CD14-positive monocyte (primary cell): ENCODE data around the gene CCNB2. TPM values are rescaled to one million over a fixed set of nuclear protein-coding genes. Genes with fewer than 3 reads are reported as not detected.
A peak's percentile ranks its signal among the peaks of the same experiment; 100 is the strongest.

Source experiments
- DNase-seq, 3 donors: peaks; one replicate each; pipeline ENCODE4 v3.0.0-alpha.2; 2011 to 2022
- H2AFZ ChIP-seq: 2 replicates; pipeline ENCODE4 v1.6.0; 2012; ENCODE audit warnings: mild to moderate bottlenecking, low read depth, low read length, inconsistent platforms; ENCODE audit not compliant: insufficient read depth, poor library complexity, severe bottlenecking
- H3K27ac ChIP-seq, 2 donors: 1 replicate in 1 of 2; 2 replicates in 1 of 2; pipeline ENCODE4 v1.5.1; 2012 to 2013; ENCODE audit warnings: low read length in 2 of 2, control low read depth in 1 of 2, inconsistent platforms in 1 of 2, low read depth in 1 of 2, mild to moderate bottlenecking in 1 of 2
- H3K27me3 ChIP-seq, 2 donors: one replicate each; pipeline versions ENCODE4 v1.6.0 to v1.6.1; 2011 to 2013; ENCODE audit warnings: low read length in 2 of 2; ENCODE audit not compliant: control insufficient read depth in 2 of 2, insufficient read depth in 2 of 2
- H3K36me3 ChIP-seq, 2 donors: replicated peaks in 1 of 2; 1 replicate in 1 of 2; 2 replicates in 1 of 2; pipeline versions ENCODE4 v1.5.1 to v1.6.1; 2012 to 2013; ENCODE audit warnings: low read length in 2 of 2, control low read depth in 1 of 2, inconsistent platforms in 1 of 2, mild to moderate bottlenecking in 1 of 2; ENCODE audit not compliant: insufficient read depth in 2 of 2, control insufficient read depth in 1 of 2
- H3K4me1 ChIP-seq, 2 donors: 1 replicate in 1 of 2; 2 replicates in 1 of 2; pipeline versions ENCODE4 v1.5.1 to v1.6.1; 2012 to 2013; ENCODE audit warnings: low read length in 2 of 2, control low read depth in 1 of 2, inconsistent platforms in 1 of 2, mild to moderate bottlenecking in 1 of 2, moderate library complexity in 1 of 2; ENCODE audit not compliant: insufficient read depth in 2 of 2, control insufficient read depth in 1 of 2
- H3K4me2 ChIP-seq: replicated peaks from 2 replicates; pipeline ENCODE3; 2012; ENCODE audit warnings: low read length, moderate library complexity, mild to moderate bottlenecking; ENCODE audit not compliant: poor library complexity, severe bottlenecking; ENCODE audit errors: extremely low read depth
- H3K4me3 ChIP-seq, 3 experiments: fragments of 200-600 bp in 1 of 3; sonication (generic) in 1 of 3; replicated peaks in 1 of 3; 1 replicate in 2 of 3; 2 replicates in 1 of 3; pipeline ENCODE4 v1.5.1; 2011 to 2013; ENCODE audit warnings: low read length in 3 of 3, mild to moderate bottlenecking in 3 of 3, control low read depth in 2 of 3, low read depth in 2 of 3, inconsistent platforms in 1 of 3, moderate library complexity in 1 of 3
- H3K79me2 ChIP-seq: 2 replicates; pipeline ENCODE4 v1.6.0; 2012; ENCODE audit warnings: mild to moderate bottlenecking, control low read depth, inconsistent platforms, low read length, moderate library complexity; ENCODE audit not compliant: insufficient read depth
- H3K9ac ChIP-seq: 2 replicates; pipeline ENCODE4 v1.6.0; 2017; ENCODE audit warnings: low read length, mild to moderate bottlenecking; ENCODE audit not compliant: insufficient read depth, poor library complexity, severe bottlenecking
- H3K9me3 ChIP-seq, 2 donors: replicated peaks in 1 of 2; 1 replicate in 1 of 2; 2 replicates in 1 of 2; pipeline versions ENCODE4 v1.5.1 to v1.6.1; 2012 to 2013; ENCODE audit warnings: low read length in 2 of 2, control low read depth in 1 of 2; ENCODE audit not compliant: control insufficient read depth in 1 of 2, insufficient read depth in 1 of 2
- H4K20me1 ChIP-seq: 2 replicates; pipeline ENCODE4 v1.6.0; 2012; ENCODE audit warnings: mild to moderate bottlenecking, low read length, control low read depth, moderate library complexity; ENCODE audit not compliant: insufficient read depth
- H3K27ac Mint-ChIP-seq, 7 donors: one replicate each; pipeline ENCODE4 v1.8.0; 2020; ENCODE audit warnings: mild to moderate bottlenecking in 7 of 7, mixed read lengths in 7 of 7, moderate library complexity in 6 of 7, inconsistent platforms in 2 of 7
- H3K27me3 Mint-ChIP-seq, 3 donors: one replicate each; pipeline ENCODE4 v1.8.0; 2021 to 2022; ENCODE audit warnings: low read depth in 3 of 3, mild to moderate bottlenecking in 3 of 3, mixed read lengths in 3 of 3, moderate library complexity in 3 of 3, inconsistent platforms in 1 of 3
- H3K36me3 Mint-ChIP-seq, 2 donors: one replicate each; pipeline ENCODE4 v1.8.0; 2020; ENCODE audit warnings: mixed read lengths in 2 of 2, inconsistent platforms in 1 of 2, mild to moderate bottlenecking in 1 of 2
- H3K4me1 Mint-ChIP-seq: one replicate; pipeline ENCODE4 v1.8.0; 2020; ENCODE audit warnings: mild to moderate bottlenecking, mixed read lengths
- H3K4me3 Mint-ChIP-seq, 2 donors: one replicate each; pipeline ENCODE4 v1.8.0; 2020; ENCODE audit warnings: mild to moderate bottlenecking in 2 of 2, mixed read lengths in 2 of 2, moderate library complexity in 1 of 2
- H3K9me3 Mint-ChIP-seq, 7 donors: one replicate each; pipeline ENCODE4 v1.8.0; 2020 to 2022; ENCODE audit warnings: mixed read lengths in 7 of 7, mild to moderate bottlenecking in 6 of 7, moderate library complexity in 6 of 7, inconsistent platforms in 2 of 7
- WGBS: methylation state at CpG from one replicate; pipeline ENCODE4 v1.1.5; 2013; ENCODE audit warnings: missing lambda C conversion rate; ENCODE audit not compliant: insufficient coverage; 5-methylcytosine and 5-hydroxymethylcytosine counted together
- intact Hi-C, 2 donors: fragments of 100-400 bp; cut with micrococcal nuclease; formaldehyde crosslinking; loops; one replicate each; pipeline versions ENCODE4 v1.15.0 to v1.15.1; 2023
- polyA plus RNA-seq, 3 donors: library from polyadenylated mRNA; depleted of rRNA in 1 of 3; unstranded in 2 of 3; stranded (reverse) in 1 of 3; fragments of 300-500 nt in 2 of 3; fragments of >200 nt in 1 of 3; fragmentation: Illumina TruSeq in 2 of 3; gene quantifications; 1 replicate in 2 of 3; 2 replicates in 1 of 3; pipeline ENCODE4 v1.2.3, GENCODE V29; 2012 to 2021
- TF ChIP-seq, protein P1 (sequence below): fragments of 200-600 bp; IDR thresholded peaks from one replicate; pipeline ENCODE4 v1.8.0; 2022; ENCODE audit warnings: antibody characterized with exemption, mild to moderate bottlenecking

CCNB2 gene
- polyA plus RNA-seq, 3 donors = 0.13 to 0.53 (median 0.31) TPM

DNA sequence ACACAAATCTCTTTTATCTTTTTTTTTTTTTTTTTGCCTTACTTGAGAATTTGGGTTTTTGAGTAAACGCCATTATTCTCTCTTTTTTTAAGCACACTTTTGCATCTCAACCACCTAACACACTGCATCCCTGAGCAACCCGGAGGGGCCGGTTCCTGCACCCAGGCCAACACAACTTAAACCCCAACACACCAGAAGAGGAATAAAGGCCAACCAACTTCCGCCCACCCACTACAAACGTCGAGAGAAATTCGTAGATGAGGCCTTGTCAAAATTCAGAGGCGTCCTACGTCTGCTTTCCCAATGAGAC is 389 bp upstream of the CCNB2 start:
- intact Hi-C loops = loop anchor here (10.0 kb wide), 2 partner anchors 120 to 580 kb away; partner anchors contain the start of genes RNF111 (in 2 of the 2) and BNIP2 (in 1 of the 2)
- peak overlapping the region; percentile 78 for H3K9ac ChIP-seq

DNA sequence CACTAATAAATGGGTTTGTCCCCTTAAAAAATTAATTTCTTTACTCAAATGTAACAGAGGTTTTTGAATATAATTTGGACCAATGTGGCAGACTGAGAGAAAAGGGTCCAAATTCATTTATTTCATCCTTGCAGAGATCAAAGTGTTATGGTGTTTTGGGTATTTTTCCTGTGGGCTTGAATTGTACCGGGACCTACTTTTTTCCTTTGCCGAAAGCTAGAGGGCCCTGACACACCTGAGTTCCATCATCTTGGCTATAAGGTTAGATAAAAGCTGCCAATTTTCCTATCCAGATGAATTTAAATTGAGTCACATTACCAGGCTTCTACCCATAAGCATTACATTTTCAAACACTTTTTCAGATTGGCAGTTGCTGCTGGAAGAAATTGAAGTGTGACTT is 908 bp downstream of the CCNB2 start:
- no peak overlapping the region for H3K27ac ChIP-seq
- Mint-ChIP-seq H3K4me3 (peak overlapping the region in 1 of 2 donors; percentile 95), H3K4me1 (peaks cover 20% of the 10 kb centered on the region), H3K27me3 (no peaks in the 10 kb centered on the region), H3K9me3 (no peaks in the 10 kb centered on the region), H3K27ac (peak overlapping the region in 1 of 7 donors; percentile 96), H3K36me3 (peaks cover 18 to 37% of the 10 kb centered on the region in 2 donors)
- WGBS = no CpG with 5 or more reads among the region's 2 CpGs
- no peaks in the 10 kb centered on the region for H4K20me1 ChIP-seq
- intact Hi-C loops = loop anchor here (10.0 kb wide), 2 partner anchors 121 to 579 kb away; partner anchors contain the start of genes RNF111 (in 2 of the 2) and BNIP2 (in 1 of the 2)
- peak overlapping the region in 1 of 3 experiments; percentile 89 for H3K4me3 ChIP-seq
- H3K79me2 ChIP-seq = peaks cover 52% of the 10 kb centered on the region
- peak overlapping the region; percentile 78 for H3K9ac ChIP-seq
- H3K36me3 ChIP-seq = peaks cover 21 to 39% of the 10 kb centered on the region in 2 donors
- peak overlapping the region; percentile 89 for H2AFZ ChIP-seq
- no peak for DNase-seq
- H3K4me1 ChIP-seq = peaks cover 14 to 23% of the 10 kb centered on the region in 2 donors
- TF ChIP-seq, protein P1, sequence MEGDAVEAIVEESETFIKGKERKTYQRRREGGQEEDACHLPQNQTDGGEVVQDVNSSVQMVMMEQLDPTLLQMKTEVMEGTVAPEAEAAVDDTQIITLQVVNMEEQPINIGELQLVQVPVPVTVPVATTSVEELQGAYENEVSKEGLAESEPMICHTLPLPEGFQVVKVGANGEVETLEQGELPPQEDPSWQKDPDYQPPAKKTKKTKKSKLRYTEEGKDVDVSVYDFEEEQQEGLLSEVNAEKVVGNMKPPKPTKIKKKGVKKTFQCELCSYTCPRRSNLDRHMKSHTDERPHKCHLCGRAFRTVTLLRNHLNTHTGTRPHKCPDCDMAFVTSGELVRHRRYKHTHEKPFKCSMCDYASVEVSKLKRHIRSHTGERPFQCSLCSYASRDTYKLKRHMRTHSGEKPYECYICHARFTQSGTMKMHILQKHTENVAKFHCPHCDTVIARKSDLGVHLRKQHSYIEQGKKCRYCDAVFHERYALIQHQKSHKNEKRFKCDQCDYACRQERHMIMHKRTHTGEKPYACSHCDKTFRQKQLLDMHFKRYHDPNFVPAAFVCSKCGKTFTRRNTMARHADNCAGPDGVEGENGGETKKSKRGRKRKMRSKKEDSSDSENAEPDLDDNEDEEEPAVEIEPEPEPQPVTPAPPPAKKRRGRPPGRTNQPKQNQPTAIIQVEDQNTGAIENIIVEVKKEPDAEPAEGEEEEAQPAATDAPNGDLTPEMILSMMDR = no peak
- no peaks in the 10 kb centered on the region for H3K9me3 ChIP-seq
- H3K4me2 ChIP-seq = peak overlapping the region; percentile 97
- no peaks in the 10 kb centered on the region for H3K27me3 ChIP-seq

More for the DNA sequence above, 389 bp upstream of the CCNB2 start:
- Histone ChIP-seq H4K20me1 (no peaks in the 10 kb centered on the region), H3K79me2 (peaks cover 45% of the 10 kb centered on the region), H3K27ac (peak overlapping the region; percentile 71 to 94), H3K27me3 (no peaks in the 10 kb centered on the region), H3K9me3 (no peaks in the 10 kb centered on the region), H3K4me3 (peak overlapping the region; percentile 43 to 89 (median 70)), H2AFZ (peak overlapping the region; percentile 89), H3K4me2 (peak overlapping the region; percentile 97), H3K4me1 (peaks cover 14 to 23% of the 10 kb centered on the region in 2 donors), H3K36me3 (peaks cover 20 to 37% of the 10 kb centered on the region in 2 donors)
- WGBS = 0% methylated on average over 2 of the region's 9 CpGs
- TF ChIP-seq, protein P1 = no peak
- no peak for DNase-seq
- Mint-ChIP-seq H3K4me1 (peaks cover 20% of the 10 kb centered on the region), H3K27me3 (no peaks in the 10 kb centered on the region), H3K27ac (peak overlapping the region; percentile 96 to 100 (median 99)), H3K36me3 (peaks cover 20 to 37% of the 10 kb centered on the region in 2 donors), H3K9me3 (no peaks in the 10 kb centered on the region), H3K4me3 (peak overlapping the region; percentile 82 to 95)
